Lower lobe of right lung (tissue), 2 donors: ENCODE measurements around the gene TRPM2. TPM values are rescaled to one million over a fixed set of nuclear protein-coding genes. Genes with fewer than 3 reads are reported as not detected.

ENCODE experiments used
- ATAC-seq, 2 donors: fragments of 200-7000 bp; cut with Tn5 transposase; one replicate each; pipeline ENCODE4 v1.9.1; 2020 to 2022; ENCODE audit warnings: mild to moderate bottlenecking in 2 of 2, moderate library complexity in 2 of 2
- DNase-seq: peaks from one replicate; pipeline ENCODE4 v3.0.0-alpha.2; 2020
- H3K27ac ChIP-seq: fragments of 200-600 bp; one replicate; pipeline ENCODE4 v1.8.0; 2022
- H3K27me3 ChIP-seq: fragments of 200-600 bp; one replicate; pipeline ENCODE4 v1.8.0; 2022; ENCODE audit warnings: low read depth
- H3K36me3 ChIP-seq: fragments of 200-600 bp; one replicate; pipeline ENCODE4 v1.8.0; 2022; ENCODE audit warnings: mild to moderate bottlenecking
- H3K4me1 ChIP-seq: fragments of 200-600 bp; one replicate; pipeline ENCODE4 v1.8.0; 2022
- H3K4me3 ChIP-seq: fragments of 200-600 bp; one replicate; pipeline ENCODE4 v1.8.0; 2022; ENCODE audit warnings: mild to moderate bottlenecking
- H3K9me3 ChIP-seq: fragments of 200-600 bp; one replicate; pipeline ENCODE4 v1.8.0; 2022
- CTCF ChIP-seq: fragments of 200-600 bp; IDR thresholded peaks from one replicate; pipeline ENCODE4 v1.8.0; 2022; ENCODE audit warnings: antibody characterized with exemption, mild to moderate bottlenecking
- intact Hi-C: fragments of 100-400 bp; cut with DNase I; formaldehyde crosslinking; loops from one replicate; pipeline ENCODE4 v1.11.0; 2022
- total RNA-seq: library from RNA; stranded (reverse); fragmentation: NEBNext Ultra II Directional; extraction: Animal tissue kit (Norgen Biotek cat#: 25700); gene quantifications from one replicate; pipeline ENCODE4 v1.2.1, GENCODE V29; 2021
- donor health status: DM: no; HTN: yes; CAD: no; lungs with severe emphysema.

TRPM2 gene
- total RNA-seq, 1 donor from 2014 or later: 17.9 TPM

DNA sequence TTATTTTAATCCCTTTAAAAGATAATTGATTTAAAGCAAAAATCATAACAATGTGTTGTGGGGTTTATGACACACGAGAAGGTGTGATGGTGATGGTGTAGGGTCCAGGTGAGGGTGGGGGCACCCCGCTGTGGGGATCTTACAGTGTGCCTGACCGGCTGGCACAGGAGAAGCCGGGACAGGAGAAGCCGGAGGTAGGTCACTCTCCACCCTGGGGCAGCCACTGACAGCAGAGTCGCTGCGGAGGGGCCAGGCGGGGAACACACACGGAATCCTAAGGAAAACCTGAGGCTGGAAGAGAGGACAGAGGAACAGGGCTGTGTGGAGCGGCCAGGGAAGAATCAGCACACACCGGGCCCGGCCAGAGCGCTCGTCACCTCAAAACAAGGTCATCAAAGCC is 97.6 kb downstream of the TRPM2 start:
- intact Hi-C loops: no loop called here
- DNase-seq: no peak
- H3K27me3 ChIP-seq: peaks cover 20% of the 10 kb centered on the region
- H3K4me1 ChIP-seq: peaks cover 2% of the 10 kb centered on the region
- no peak for TF ChIP-seq CTCF
- ATAC-seq: no peak
- H3K27ac ChIP-seq: no peak overlapping the region
- H3K36me3 ChIP-seq: no peaks in the 10 kb centered on the region
- H3K4me3 ChIP-seq: no peak overlapping the region
- H3K9me3 ChIP-seq: no peaks in the 10 kb centered on the region

DNA sequence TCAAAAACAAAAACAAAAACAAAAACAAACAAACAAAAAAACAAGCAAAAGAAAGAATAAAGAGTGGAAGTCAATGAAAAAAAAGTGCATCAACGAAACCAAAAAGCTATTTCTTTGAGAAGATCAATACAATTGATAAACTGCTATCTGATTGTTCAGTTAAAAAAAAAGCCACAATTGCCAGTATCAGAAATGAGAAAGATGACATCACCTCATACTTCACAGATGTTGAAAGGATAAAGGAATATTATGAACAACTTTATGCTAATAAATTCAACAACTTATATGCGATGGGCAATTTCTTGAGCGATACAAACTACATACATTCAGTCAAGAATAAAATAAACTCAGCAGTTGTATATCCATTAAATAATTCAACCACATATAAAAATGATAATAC is 99.7 kb downstream of the TRPM2 start:
- no peak for DNase-seq
- Histone ChIP-seq H3K27ac (no peak overlapping the region), H3K4me1 (peaks cover 11% of the 10 kb centered on the region), H3K36me3 (no peaks in the 10 kb centered on the region), H3K27me3 (peaks cover 14% of the 10 kb centered on the region), H3K9me3 (no peaks in the 10 kb centered on the region), H3K4me3 (no peak overlapping the region)
- no peak for TF ChIP-seq CTCF
- ATAC-seq: no peak
- intact Hi-C loops: no loop called here

DNA sequence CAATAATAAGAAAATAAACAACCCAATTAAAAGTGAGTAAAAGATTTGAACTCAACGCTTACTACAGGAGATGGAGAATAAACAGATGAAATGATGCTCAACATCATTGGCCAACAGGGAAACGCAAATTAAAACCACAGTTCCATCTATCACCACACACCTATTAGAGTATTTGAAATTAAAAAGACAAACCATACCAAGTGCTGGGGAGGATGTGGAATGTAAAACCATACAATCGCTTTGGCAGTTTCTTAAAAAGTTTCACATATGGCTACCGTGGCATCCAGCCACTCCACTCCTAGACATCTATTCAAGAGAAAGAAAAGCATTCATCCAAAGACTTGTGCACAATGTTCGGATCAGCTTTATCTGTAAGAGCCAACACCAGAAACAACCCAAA is 100.6 kb downstream of the TRPM2 start:
- peaks cover 7% of the 10 kb centered on the region for H3K27me3 ChIP-seq
- no peaks in the 10 kb centered on the region for H3K9me3 ChIP-seq
- H3K36me3 ChIP-seq: no peaks in the 10 kb centered on the region
- no peak for ATAC-seq
- peaks cover 11% of the 10 kb centered on the region for H3K4me1 ChIP-seq
- intact Hi-C loops: no loop called here
- no peak for TF ChIP-seq CTCF
- H3K27ac ChIP-seq: no peak overlapping the region
- DNase-seq: no peak
- H3K4me3 ChIP-seq: no peak overlapping the region

DNA sequence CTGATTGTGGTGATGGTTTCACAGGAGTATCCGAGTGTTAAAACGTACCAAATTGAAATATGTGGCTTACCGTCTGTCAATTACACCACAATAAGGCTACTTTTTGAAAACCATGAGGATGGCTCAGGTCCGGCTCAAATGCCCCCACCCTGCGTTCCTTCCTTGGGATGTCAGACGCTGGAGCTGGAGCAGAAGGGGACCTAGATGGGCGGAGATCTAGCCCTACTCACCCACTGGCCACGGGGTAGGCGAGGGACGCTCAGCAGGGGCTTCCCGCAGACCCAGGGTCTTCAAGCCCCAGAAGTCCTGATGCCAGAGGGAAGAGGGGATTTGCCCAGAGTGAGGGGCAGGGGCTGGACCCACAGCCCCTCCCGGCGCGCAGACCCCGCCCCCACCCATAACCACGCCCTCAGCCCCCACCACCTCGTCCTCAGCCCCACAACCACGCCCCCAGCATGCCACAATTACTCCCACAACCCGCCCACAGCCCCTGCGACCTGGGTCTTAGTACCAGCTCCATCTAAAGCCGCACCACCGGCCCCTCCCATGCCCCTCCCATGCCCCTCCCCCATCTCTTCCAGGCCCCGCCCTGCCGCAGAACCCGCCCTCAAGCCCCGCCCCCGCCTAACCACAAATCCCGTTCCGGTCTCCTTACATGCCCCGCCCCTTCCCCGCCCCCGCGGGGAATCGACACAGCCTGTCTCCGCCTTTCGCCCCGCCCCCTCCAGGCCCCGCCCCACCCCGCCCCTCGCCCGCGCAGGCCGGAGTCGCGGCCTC is 101.5 kb downstream of the TRPM2 start, which contains the start of gene LRRC3:
TSS of gene LRRC3 (plus strand) at position 764 of the 777 bp plus-strand sequence. CDS start 1,135 bp downstream, outside the sequence.
- peak; percentile 93 for DNase-seq
- TF ChIP-seq CTCF: no peak
- Histone ChIP-seq H3K4me1 (peaks cover 11% of the 10 kb centered on the region), H3K27me3 (peaks cover 3% of the 10 kb centered on the region), H3K27ac (peak within 1 kb of the TSS; percentile 18), H3K36me3 (no peaks in the 10 kb centered on the region), H3K9me3 (no peaks in the 10 kb centered on the region), H3K4me3 (peak within 1 kb of the TSS; percentile 71)
- peak; percentile 91 to 92 for ATAC-seq
- intact Hi-C loops: no loop called here

- Histone ChIP-seq H3K4me1 (peaks cover 11% of the 10 kb centered on the region), H3K27me3 (no peaks in the 10 kb centered on the region), H3K36me3 (no peaks in the 10 kb centered on the region), H3K27ac (peak overlapping the region; percentile 18), H3K4me3 (peak overlapping the region; percentile 71), H3K9me3 (no peaks in the 10 kb centered on the region)
- TF ChIP-seq CTCF: peak; percentile 31
- ATAC-seq: peak; percentile 61 to 80
- intact Hi-C loops: no loop called here
- peak; percentile 76 for DNase-seq
Observed at GRCh38 chr21:44455524-44456213, 102.2 kb downstream of the TRPM2 start.
